DLD1 (cell line): Measurements from ENCODE around the gene MACROD2.
"Not testable (repeated sequence)": the region's sequence is repeated elsewhere in the genome, so short reads cannot be mapped to it uniquely, and the experiment has no call there.

Source experiments
- in situ Hi-C: cut with HindIII; loops from 2 replicates; pipeline ENCODE4 v1.10.0; 2017; ENCODE audit warnings: low sequenced_read_pairs

MACROD2 gene

DNA sequence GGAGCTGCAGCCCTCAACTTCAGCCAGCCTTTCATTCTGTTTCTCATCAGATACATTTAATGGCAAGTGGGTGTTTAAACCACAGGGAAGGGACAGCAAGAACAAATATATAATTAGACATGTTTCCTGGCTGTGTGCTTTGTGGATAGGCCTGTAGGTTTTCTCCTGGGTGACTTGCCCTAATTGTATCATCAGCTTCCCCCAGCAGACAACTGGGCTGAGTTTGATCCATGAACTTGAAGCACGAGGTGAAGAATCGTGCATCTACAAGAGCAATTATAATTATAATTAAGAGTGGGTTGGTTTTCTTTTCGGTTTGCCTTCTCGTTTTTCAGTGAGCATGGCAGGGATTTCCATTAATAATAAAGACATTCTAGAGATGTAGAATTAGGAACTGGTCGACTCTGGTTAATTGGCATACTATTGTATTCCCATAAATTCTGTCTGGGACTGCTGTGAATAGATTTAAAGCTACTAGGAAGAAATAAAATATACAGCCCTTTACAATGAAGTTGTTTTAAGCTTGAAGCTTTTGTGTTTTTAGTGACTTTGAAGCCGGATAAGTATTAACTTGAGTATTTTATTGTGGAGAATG, 1525.7 kb downstream of the MACROD2 start:
- in situ Hi-C loops: no loop called here

DNA sequence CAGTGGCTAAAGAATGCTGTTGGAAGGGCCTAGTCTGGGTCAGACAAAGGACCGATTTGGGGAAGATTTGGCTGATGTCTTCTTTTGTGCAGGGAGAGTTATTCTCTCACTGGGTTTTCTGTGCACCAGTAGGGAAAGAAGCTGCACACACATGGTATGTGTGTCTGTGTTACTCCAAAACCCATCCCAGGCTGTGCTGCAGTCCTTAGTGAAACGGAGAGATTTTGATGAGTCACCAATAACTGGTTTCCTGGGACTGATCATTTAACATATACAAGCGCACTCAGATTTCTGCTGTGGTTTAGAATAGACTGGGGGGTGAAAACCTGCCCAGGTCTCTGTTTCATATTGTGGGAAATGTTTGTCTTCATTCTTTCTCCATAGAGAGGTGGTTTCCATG, 1528.1 kb downstream of the MACROD2 start:
- in situ Hi-C loops: no loop called here

DNA sequence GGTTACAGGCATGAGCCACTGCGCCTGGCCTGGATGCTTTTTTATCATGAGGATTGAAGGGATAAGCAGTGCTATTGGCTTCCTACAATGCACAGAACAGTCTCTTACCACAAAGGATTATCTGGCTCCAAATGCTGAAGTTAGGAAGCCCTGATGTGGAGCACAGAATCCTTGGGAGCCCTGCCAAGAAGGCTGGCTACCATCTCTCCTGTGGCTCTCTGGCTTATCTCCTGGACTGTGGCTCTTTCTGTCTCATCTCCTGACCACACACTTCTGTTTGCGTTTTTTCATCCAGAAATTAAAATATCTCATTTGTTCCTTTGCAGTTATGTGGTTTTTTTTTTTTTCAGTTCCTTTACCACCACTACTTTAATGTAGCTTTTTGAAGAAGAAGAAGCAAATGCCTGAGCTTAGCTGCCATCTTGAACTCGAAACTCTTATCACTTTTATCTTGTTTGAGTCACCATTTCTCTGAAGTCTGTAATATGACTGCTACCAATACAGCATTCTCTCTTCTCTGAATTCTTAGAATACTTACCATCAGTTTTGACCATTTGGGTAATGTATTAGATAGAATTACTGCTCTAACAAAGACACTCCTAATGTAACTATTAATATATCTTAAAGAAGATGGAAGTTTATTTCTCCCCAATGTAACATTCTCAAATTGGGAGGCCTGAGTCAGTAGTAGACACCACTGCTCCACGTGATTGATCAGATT, 1533.2 kb downstream of the MACROD2 start:
- in situ Hi-C loops: no loop called here

- in situ Hi-C loops: no loop called here
Observed at GRCh38 chr20:15535863-15536262, 1540.5 kb downstream of the MACROD2 start.

- in situ Hi-C loops: not testable (repeated sequence)
Observed at GRCh38 chr20:15537200-15537599, 1541.9 kb downstream of the MACROD2 start.

DNA sequence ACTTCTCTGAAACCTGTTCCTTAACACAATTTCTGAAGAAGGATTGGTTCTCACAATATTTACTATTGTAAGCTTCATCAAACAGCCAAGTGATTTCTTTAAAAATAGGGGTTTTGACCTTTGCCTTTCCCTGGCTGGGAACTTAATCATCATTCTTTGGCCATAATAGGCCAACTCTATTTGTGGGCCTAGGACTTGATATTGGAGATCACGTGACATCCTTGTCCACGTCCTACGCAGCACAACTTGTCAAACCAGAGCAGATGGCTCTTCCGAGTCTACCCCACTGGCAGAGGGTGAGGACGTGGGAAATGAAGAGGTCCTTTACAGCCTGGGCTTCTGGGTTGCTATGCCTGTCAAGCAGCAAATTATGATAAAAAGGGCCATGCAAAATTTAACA, 1547.3 kb downstream of the MACROD2 start:
- in situ Hi-C loops: no loop called here

GRCh38 chr20:15544742-15545141, 1549.4 kb downstream of the MACROD2 start:
- in situ Hi-C loops: no loop called here

DNA sequence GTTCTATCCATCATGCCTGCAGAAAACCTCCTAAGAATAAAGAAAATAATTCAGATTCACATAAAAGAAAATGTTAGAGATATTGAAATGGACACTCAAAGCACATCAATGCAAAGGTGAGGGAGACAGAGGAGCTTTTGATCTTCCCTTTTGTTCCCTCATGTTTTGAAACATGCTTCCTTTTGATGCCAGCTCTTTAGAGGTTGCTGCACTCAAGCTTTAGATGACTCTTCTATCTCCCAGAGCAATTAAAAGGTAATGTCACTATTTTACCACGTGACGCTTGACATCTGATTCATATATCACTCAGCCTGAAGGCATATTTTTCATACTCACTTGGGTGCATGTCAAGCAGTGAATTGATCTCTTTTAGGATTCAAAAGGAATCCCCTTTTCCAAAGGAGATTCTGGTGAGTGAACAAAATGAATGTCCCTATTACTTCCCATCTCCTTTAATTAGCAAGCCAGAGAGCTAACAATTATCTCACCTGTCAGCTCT, 1551.3 kb downstream of the MACROD2 start:
- in situ Hi-C loops: no loop called here

DNA sequence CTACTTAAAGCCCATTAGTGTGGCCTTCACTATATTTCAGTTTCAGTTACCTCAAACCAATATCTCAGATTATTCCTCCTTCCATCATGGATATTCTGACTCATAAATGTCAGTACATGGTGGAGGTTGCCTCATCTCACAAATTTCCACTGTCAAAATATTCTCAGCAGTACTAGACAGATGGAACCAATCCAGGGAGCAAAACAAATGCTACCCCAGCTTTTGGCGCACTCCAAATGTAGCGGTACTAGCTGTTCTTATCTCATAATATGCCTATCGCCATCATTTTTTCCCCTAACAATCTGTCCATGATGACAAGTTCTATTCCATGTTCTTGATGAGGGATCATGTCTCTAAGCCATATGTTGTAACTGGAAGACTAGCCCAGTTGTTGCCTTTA, 1551.8 kb downstream of the MACROD2 start:
- in situ Hi-C loops: no loop called here

GRCh38 chr20:15550116-15550870, 1555.0 kb downstream of the MACROD2 start:
- in situ Hi-C loops: no loop called here

- in situ Hi-C loops: no loop called here
Observed at GRCh38 chr20:15555913-15556312, 1560.6 kb downstream of the MACROD2 start.

DNA sequence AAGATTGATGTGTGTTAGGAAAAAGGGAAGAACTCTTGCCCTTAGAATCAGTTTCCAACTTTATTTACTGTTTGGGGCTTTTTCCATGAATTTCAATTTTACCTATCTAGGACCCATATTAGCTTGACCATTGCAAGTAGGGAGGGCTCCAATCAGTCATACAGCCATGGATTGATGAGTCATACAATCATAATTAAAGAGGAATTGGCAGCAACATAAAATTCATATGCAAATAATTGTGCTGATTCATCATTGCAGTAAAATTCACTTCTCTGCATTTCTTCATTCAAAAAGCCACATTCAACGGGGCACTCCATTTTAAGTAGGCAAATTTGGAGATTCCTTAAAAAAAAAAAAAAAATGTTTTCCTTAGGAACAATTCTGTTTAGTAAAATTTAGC, 1561.6 kb downstream of the MACROD2 start:
- in situ Hi-C loops: no loop called here

DNA sequence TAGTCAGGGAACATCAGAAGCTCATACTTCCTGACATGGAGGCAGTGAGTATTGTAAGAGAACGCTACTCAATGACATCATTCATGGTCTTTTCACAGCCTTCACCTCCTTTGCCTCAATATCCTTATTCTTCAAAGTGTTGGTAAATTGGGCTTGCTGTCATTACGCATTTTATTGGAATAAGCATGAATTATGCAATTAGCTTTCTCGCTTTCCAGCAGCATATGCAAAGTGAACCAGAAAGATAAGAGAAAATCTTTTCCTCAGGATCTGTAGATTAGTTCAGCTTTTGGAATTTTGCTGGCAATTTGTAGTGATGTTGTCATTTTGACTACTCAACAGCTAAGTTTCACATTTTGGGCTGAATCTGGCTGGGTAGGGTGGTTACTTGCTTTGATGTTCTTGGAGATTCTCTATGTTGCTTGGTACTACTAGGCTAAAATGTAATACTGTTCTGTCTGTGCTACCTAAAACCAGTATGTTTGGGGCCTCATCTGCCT, 1565.8 kb downstream of the MACROD2 start:
- in situ Hi-C loops: no loop called here

DNA sequence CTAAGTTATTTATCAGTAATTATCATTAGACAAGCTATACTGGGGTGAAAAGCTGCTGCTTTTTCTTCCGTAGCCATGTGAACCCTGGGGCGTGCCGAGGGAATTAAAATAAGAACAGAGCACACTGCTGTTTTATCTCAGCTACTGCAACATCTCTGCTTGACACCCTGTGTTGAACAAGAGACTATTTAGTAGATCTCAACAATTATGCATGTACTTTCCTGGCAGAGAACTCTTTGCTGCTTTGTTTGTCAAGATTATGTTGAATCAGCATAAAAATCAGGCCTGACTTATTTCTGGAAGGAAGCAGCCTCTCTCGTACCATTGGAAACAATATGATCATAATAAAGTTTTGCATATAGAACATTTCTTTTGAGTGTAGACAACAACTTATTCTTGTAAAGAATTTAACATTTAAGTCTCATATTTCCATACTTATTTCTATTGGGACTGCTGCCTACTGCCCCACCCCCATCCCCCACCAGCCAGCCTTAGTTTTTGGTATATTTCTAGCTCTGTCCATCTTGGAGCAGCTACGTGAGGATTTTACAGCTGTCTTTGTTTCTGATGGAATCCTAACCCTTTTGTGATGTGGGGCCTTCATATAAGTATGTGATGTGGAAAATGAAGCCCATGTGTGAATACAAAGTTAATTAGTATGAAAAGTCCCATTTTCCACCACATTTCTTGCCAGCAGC, 1566.5 kb downstream of the MACROD2 start:
- in situ Hi-C loops: no loop called here

DNA sequence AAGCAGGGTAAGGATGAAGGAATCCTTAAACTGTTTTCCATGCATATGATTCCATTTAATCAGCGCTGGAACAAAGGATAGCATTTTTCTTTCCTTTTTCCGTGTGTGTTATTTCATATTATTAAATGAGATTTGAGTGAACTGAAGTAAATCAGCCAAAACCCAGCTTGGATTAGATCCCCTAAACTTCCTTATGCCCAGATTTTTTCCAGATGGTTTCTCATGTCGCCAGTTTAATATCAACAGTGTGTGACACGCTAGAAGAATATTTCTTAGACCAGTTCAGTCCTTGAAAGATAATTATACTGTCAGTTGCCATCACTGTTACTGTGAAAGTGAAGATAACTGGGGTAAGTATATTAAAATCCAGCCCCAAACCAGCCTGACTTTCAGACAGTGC, 1568.5 kb downstream of the MACROD2 start:
- in situ Hi-C loops: no loop called here

GRCh38 chr20:15564981-15565380, 1569.7 kb downstream of the MACROD2 start:
- in situ Hi-C loops: no loop called here

DNA sequence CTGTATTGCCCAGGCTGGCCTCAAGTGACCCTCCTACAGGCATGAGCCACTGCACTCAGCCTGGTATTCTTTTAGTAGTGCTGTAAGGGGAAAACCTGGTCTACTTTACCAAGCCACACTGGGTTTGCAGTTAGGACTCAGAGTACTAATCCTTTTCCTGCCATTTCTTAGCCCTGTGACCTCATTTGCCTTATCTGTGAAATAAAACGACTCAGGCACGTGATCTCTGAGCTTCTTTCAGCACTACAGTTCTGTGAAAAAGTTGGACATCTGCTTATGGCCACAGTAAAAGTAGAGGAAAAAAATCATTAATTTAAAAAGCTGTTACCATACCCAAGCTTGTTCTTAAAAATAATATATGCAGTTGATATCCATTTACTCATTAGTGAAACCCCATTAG, 1570.5 kb downstream of the MACROD2 start:
- in situ Hi-C loops: no loop called here

DNA sequence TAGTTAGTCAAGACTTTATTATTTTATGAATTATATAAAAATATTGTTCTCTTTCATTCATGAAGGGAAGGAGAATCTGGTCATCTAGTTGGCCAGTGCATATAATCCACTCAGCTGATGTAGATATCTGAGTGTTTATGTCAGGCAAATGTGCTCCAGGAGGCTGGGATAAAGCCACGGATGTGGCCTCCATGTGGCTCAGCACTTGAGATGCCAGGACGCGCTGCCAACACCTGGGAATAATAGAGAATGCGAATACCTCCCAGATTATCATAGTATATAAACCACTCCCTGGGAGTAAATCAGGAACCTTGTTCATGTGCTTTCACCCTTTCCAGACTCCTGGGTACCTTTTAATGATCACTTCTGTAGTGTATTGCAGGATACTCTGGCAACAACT, 1571.9 kb downstream of the MACROD2 start:
- in situ Hi-C loops: no loop called here

DNA sequence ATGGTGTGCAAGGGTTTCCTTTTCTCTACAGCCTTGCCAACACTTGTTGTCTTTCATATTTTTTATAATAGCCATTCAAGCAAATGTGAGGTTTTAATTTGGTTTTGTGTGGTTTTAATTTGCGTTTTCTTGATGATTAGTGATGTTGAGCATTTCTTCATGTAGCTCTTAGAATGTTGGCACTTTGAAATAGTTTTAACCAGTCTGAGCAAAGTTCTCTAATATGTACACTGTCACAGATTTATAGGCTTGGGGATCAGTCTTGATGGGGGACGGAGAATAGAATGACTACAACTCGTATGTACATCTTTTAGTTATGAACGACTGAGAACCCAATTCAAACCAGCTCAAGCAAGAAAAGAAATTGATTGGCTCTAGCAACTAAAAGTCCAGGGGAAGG, 1574.8 kb downstream of the MACROD2 start:
- in situ Hi-C loops: no loop called here

GRCh38 chr20:15571056-15571455, 1575.7 kb downstream of the MACROD2 start:
- in situ Hi-C loops: no loop called here

DNA sequence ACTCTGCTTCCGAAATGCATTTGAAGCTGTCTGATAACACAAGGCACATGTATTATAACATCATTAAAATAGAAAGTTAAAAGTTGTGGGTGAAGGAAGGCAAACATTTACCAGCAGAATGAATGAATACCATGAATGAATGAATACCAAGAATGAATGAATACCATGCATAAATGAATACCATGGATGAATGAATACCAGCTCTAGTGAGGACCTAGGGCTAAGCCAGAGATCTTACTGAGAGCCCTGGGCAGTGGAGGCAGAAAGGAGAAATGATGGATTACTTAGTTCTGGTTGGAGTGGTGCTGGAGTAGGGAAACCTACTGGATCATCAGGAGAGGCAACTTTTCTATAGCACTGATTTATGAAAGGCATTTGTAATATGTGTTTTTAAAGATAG, 1579.9 kb downstream of the MACROD2 start:
- in situ Hi-C loops: no loop called here
